HG02852 (cell line): ENCODE results near the gene PARP1.
"Not testable (repeated sequence)": the region's sequence is repeated elsewhere in the genome, so short reads cannot be mapped to it uniquely, and the experiment has no call there.

ENCODE experiments used
- ATAC-seq: cut with Tn5 transposase; IDR thresholded peaks from one replicate; pipeline ENCODE4 v1.9.1; 2021; ENCODE audit warnings: mild to moderate bottlenecking, moderate library complexity; ENCODE audit not compliant: unreplicated experiment

The PARP1 gene

GRCh38 chr1:226357416-226357815, 50.5 kb downstream of the PARP1 start:
- no peak for ATAC-seq

- ATAC-seq, result no peak
Measured at GRCh38 chr1:226355669-226356551, 52.0 kb downstream of the PARP1 start.

DNA sequence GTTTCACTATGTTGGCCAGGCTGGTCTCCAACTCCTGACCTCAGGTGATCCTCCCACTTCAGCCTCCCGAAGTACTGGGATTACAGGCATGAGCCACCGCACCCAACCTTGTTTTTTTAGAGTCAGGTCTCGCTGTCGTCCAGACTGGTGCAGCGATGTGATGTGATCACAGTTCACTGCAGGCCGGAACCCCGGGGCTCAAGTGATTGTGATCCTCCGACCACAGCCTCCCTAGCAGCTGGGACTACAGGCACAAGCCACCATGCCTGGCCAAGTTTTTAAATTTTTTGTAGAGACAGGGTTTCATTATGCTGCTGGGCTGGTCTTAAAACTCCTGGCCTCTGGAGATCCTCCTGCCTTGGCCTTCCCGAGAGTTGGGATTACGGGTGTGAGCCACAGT, 52.9 kb downstream of the PARP1 start:
- ATAC-seq, result no peak

GRCh38 chr1:226353698-226354525, 54.0 kb downstream of the PARP1 start:
- ATAC-seq, result no peak

DNA sequence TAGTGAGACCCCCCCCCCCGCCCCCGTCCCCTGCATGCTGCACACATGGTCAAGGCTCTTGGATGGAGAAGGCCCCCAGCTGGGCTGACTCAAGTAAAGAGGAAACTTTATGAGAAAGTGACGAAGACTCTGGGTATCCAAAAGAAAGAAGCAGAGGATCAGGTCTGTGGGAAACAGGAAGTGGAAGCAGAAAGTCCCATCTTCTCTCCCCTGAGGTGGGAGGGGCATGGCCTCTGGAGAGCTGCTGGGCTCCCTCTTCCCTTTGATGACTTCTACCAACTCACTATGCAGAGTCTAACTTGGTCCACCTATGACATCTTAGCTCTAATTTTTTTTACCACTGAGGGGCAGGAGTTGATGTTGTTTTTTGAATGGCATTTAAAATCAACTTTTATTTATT, 56.2 kb downstream of the PARP1 start:
- ATAC-seq, result no peak

GRCh38 chr1:226350519-226350865, 57.4 kb downstream of the PARP1 start:
- no peak for ATAC-seq

DNA sequence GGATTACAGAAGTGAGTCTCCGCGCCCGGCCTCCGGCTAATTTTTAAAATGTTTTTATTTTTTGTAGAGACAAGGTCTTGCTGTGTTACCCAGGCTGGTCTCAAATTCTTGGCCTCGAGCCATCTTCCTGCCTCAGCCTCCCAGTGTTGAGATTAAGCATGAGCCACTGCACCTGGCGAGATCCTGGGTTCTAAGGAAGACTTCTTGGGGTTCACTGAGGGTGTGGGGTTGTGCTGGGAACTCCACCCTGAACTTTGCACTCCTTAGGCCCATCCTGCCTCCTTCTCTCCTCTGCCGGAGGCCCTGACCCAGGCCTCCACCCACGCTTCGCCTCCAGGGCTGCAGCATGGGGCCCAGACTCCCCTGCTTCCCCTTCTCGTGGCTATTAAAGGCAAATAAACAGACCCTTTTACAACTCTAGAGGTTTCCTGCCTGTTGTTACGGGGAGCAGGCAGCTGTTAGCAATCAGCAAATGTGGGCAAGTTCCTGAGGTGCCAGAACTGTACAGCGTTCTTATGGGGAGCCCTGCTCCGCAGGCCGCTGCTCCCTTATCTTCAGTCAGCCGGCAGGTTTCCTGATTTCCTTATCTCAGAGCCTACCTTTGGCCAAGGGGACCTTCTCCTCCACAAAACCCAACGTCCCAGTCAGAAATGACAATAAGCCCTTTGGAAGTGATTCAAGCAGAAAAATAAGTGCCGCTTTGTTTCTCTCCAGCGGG, 57.9 kb downstream of the PARP1 start:
- peak; percentile 66 for ATAC-seq

GRCh38 chr1:226349081-226349480, 58.8 kb downstream of the PARP1 start:
- ATAC-seq, result no peak

GRCh38 chr1:226344441-226345259, 63.2 kb downstream of the PARP1 start:
- no peak for ATAC-seq

- no peak for ATAC-seq
Measured at GRCh38 chr1:226342656-226343055, 65.2 kb downstream of the PARP1 start.

DNA sequence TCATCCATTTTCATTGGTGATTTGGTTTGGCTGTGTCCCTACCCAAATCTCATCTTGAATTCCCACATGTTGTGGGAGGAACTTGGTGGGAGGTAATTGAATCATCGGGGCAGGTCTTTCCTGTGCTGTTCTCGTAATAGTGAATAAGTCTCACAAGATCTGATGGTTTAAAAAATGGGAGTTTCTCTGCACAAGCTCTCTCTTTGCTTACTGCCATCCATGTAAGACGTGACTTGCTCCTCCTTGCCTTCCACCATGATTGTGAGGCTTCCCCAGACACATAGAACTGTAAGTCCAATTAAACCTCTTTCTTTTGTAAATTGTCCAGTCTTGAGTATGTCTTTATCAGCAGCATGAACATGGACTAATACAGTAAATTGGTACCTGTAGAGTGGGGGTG, 67.8 kb downstream of the PARP1 start:
- ATAC-seq, result not testable (repeated sequence)

DNA sequence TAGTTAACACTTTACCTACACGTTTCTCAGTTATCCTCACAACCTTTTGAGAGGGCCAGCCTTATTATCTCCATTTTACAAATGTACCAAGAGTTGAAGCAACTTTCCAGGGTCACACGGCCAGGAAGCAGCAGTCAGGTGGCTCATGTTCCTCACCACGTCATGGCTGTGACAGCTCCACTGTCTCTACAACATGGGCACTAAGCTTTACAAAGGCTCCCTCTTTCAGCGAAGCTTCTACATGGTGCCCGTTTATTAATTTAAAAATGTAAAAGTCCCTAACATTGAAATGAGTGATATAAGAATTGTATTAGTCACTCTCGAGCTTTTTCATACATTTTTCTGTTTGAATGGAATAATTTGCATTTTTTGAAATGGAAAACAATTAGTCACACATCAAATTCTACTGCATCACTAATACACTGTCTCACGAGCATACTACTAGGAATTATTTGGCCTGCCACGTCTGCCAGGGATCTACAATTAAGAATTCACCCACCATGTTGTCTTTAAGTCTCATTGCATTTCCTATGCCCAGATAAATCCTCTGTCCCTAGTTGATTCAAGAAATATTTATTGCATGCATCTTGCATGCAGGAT, 70.5 kb downstream of the PARP1 start:
- ATAC-seq, result no peak

- ATAC-seq, result no peak
Measured at GRCh38 chr1:226335661-226336060, 72.2 kb downstream of the PARP1 start.

DNA sequence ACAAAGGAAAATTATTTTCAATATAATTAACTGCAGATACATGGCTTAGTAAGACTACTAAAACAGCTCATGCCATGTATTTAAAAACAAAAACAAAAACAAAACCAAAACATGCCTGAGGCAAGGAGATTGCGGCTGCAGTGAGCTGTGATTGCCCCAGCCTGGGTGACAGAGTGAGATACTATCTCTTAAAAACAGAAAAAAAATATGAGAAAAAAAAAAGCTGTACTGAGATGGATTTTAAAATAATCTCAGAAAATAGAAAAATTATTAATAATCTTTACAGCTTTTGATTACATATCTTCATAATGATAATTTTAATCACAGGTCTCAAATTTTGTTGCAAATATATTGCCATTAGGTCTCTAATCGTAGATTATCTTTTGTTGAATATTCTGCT, 74.9 kb downstream of the PARP1 start:
- no peak for ATAC-seq

- ATAC-seq, result no peak
Measured at GRCh38 chr1:226329237-226329636, 78.7 kb downstream of the PARP1 start.

DNA sequence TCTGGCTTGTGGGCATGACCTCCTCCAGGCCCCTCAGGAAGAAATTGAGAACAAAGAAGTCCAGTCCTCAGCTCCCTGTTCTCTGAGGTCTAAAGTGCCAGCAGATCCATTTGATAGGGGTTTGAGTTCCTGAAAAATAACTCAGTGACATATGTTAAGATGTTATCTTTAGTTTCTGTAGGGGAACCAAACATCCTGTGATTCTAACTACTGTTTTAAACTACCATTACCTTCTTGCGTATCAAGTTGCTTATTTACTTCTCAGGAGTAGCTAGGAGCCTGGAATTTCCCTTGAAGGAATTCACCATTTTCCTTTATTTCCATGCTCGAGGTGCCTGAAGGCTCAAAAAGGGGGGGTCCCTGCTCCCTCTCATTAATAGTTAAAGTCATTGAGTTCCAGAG, 80.1 kb downstream of the PARP1 start:
- ATAC-seq, result no peak

DNA sequence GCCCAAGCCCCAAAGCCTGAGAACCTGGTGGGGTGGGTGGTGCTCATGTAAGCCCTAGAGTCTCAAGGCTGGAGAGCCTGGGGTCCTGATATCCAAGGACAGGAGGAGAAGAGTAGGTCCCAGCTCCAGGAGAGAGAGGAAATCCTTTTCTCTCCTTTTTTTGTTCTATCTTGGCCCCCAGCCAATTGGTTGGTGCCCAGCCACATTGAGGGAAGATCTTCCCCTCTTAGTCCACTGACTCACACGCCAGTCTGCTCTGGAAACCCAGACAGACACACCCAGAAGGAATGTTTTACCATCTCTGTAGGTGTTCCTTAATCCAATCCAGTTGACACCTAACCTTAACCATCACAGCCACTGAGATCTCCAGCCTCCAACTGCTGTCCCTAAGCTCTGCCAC, 82.7 kb downstream of the PARP1 start:
- no peak for ATAC-seq

GRCh38 chr1:226324479-226324878, 83.4 kb downstream of the PARP1 start:
- ATAC-seq, result no peak

DNA sequence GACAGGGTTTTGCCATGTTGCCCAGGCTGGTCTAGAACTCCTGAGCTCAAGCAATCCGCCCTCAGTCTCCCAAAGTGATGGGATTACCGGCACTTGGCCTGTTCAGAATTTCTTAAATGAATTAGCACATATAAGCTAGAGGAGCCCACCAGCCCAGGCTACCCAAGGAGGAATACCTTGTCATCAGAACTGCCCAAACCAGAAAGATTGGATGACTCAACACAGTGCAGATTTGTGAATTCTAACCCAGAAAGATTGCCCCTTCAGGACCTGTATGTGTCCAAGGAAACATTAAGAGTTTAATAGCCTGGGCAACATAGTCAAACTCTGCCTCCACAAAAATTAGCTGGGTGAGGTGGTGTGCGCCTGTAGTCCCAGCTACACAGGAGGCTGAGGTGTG, 84.9 kb downstream of the PARP1 start:
- no peak for ATAC-seq

- no peak for ATAC-seq
Measured at GRCh38 chr1:226320930-226321329, 87.0 kb downstream of the PARP1 start.
